GM23338 (cell line): Measurements from ENCODE around the gene ZNF664. TPM values are rescaled to one million over a fixed set of nuclear protein-coding genes. Genes with fewer than 3 reads are reported as not detected.

ENCODE experiments used
- ATAC-seq: fragments of 200-7000 bp; cut with Tn5 transposase; 3 replicates; pipeline ENCODE4 v1.9.1; 2020
- DNase-seq: peaks from one replicate; pipeline ENCODE4 v3.0.0-alpha.2; 2015; ENCODE audit warnings: low spot score
- H2AFZ ChIP-seq: fragments of 200-600 bp; sonication (generic); 2 replicates; pipeline ENCODE4 v1.8.0; 2016; ENCODE audit warnings: antibody characterized with exemption, mild to moderate bottlenecking, moderate library complexity
- H3F3A ChIP-seq: fragments of 200-600 bp; sonication (generic); replicated peaks from 2 replicates; pipeline ENCODE4 v1.8.0; 2017; ENCODE audit warnings: antibody characterized with exemption, mixed run types, low read depth
- H3K27ac ChIP-seq: fragments of 200-600 bp; sonication (generic); 2 replicates; pipeline ENCODE4 v1.6.1; 2016; ENCODE audit warnings: low read depth
- H3K27me3 ChIP-seq: fragments of 200-600 bp; sonication (generic); 2 replicates; pipeline ENCODE4 v1.8.0; 2016; ENCODE audit warnings: mild to moderate bottlenecking, mixed run types, moderate library complexity; ENCODE audit not compliant: insufficient read depth
- H3K36me3 ChIP-seq: fragments of 200-600 bp; sonication (generic); 2 replicates; pipeline ENCODE4 v1.8.0; 2016; ENCODE audit warnings: mild to moderate bottlenecking; ENCODE audit not compliant: insufficient read depth
- H3K4me1 ChIP-seq: fragments of 200-600 bp; sonication (generic); 2 replicates; pipeline ENCODE4 v1.8.0; 2016; ENCODE audit warnings: mild to moderate bottlenecking, moderate library complexity; ENCODE audit not compliant: insufficient read depth
- H3K4me2 ChIP-seq: fragments of 200-600 bp; sonication (generic); 2 replicates; pipeline ENCODE4 v1.7.1; 2017; ENCODE audit warnings: mixed run types
- H3K4me3 ChIP-seq: fragments of 200-600 bp; sonication (generic); 2 replicates; pipeline ENCODE4 v1.6.1; 2016; ENCODE audit warnings: mixed run types
- H3K79me2 ChIP-seq: fragments of 200-600 bp; sonication (generic); replicated peaks from 2 replicates; pipeline ENCODE4 v1.8.0; 2017; ENCODE audit warnings: mild to moderate bottlenecking; ENCODE audit not compliant: insufficient read depth
- H3K9me2 ChIP-seq: fragments of 200-600 bp; sonication (generic); 2 replicates; pipeline ENCODE4 v1.8.0; 2017; ENCODE audit not compliant: insufficient read depth
- H4K20me1 ChIP-seq: fragments of 200-600 bp; sonication (generic); replicated peaks from 2 replicates; pipeline ENCODE4 v1.8.0; 2017; ENCODE audit warnings: mild to moderate bottlenecking; ENCODE audit not compliant: insufficient read depth
- H3K27ac Mint-ChIP-seq: 2 replicates; pipeline ENCODE4 v1.8.0; 2020; ENCODE audit warnings: inconsistent platforms, mild to moderate bottlenecking, moderate library complexity, mixed read lengths
- H3K27me3 Mint-ChIP-seq: 3 replicates; pipeline ENCODE4 v1.8.0; 2022; ENCODE audit warnings: low read depth, mild to moderate bottlenecking, moderate library complexity, mixed read lengths, inconsistent platforms; ENCODE audit not compliant: insufficient read depth, poor library complexity
- H3K36me3 Mint-ChIP-seq: 3 replicates; pipeline ENCODE4 v1.8.0; 2021; ENCODE audit warnings: low read depth, mild to moderate bottlenecking, inconsistent platforms, moderate library complexity, mixed read lengths
- H3K4me1 Mint-ChIP-seq: 3 replicates; pipeline ENCODE4 v1.8.0; 2020; ENCODE audit warnings: mild to moderate bottlenecking, inconsistent platforms, mixed read lengths
- H3K4me3 Mint-ChIP-seq: 3 replicates; pipeline ENCODE4 v1.8.0; 2021; ENCODE audit warnings: moderate library complexity, mild to moderate bottlenecking, inconsistent platforms, mixed read lengths
- H3K9me3 Mint-ChIP-seq: 3 replicates; pipeline ENCODE4 v1.8.0; 2020; ENCODE audit warnings: moderate library complexity, mild to moderate bottlenecking, inconsistent platforms, mixed read lengths
- CTCF ChIP-seq, 2 experiments: fragments of 200-600 bp in 1 of 2; sonication (generic) in 1 of 2; conservative IDR thresholded peaks; 2 replicates each; pipeline versions ENCODE4 v1.5.1 to v1.6.1; 2016 to 2017; ENCODE audit warnings: antibody characterized with exemption in 2 of 2, low read depth in 2 of 2, mild to moderate bottlenecking in 2 of 2, moderate library complexity in 1 of 2
- EZH2 ChIP-seq: fragments of 200-600 bp; sonication (generic); IDR thresholded peaks from one replicate; pipeline ENCODE4 v1.8.0; 2017; ENCODE audit warnings: antibody characterized with exemption, mild to moderate bottlenecking, low read depth; ENCODE audit not compliant: unreplicated experiment
- EZH2phosphoT487 ChIP-seq: fragments of 200-600 bp; sonication (generic); IDR thresholded peaks from one replicate; pipeline ENCODE4 v1.8.1; 2018; ENCODE audit warnings: antibody characterized with exemption; ENCODE audit not compliant: unreplicated experiment
- JUNB ChIP-seq: IDR thresholded peaks from one replicate; pipeline ENCODE4 v1.6.1; 2016; ENCODE audit warnings: antibody characterized with exemption; ENCODE audit not compliant: unreplicated experiment
- NANOG ChIP-seq: IDR thresholded peaks from 2 replicates; pipeline ENCODE4 v1.6.1; 2016; ENCODE audit warnings: antibody characterized with exemption, borderline replicate concordance
- POLR2AphosphoS5 ChIP-seq: IDR thresholded peaks from 2 replicates; pipeline ENCODE4 v1.6.1; 2016; ENCODE audit warnings: antibody characterized with exemption, low read depth
- ZNF114 ChIP-seq: fragments of 250-450 bp; sonication (Bioruptor Pico); IDR thresholded peaks from 2 replicates; pipeline ENCODE4 v1.5.0; 2020; ENCODE audit warnings: mild to moderate bottlenecking, moderate library complexity
- ZNF331 ChIP-seq: fragments of 250-450 bp; sonication (Bioruptor Pico); IDR thresholded peaks from 2 replicates; pipeline ENCODE4 v1.5.0; 2020; ENCODE audit warnings: low read depth, mild to moderate bottlenecking, moderate library complexity
- ZNF462 ChIP-seq: fragments of 250-450 bp; sonication (Bioruptor Pico); IDR thresholded peaks from 2 replicates; pipeline ENCODE4 v1.5.0; 2020; ENCODE audit warnings: mild to moderate bottlenecking, moderate library complexity
- polyA plus RNA-seq: library from polyadenylated mRNA; unstranded; fragments of >200 nt; fragmentation: Nextera tagmentation; extraction: Ambion mirVana; gene quantifications from 2 replicates; pipeline ENCODE4 v1.2.1, GENCODE V29; 2016
- total RNA-seq: library from RNA; depleted of rRNA; stranded (reverse); fragments of >200 nt; shearing (Covaris generic); gene quantifications from 2 replicates; pipeline ENCODE4 v1.2.3, GENCODE V29; 2014

ZNF664 gene
- total and polyA plus RNA-seq, 2 experiments from 2014 or later = 8.1 to 35.2 TPM

GRCh38 chr12:123982269-123982668, 9.3 kb downstream of the ZNF664 start (continued):
- TF ChIP-seq EZH2 (no peak), NANOG (no peak), EZH2phosphoT487 (no peak)

- Mint-ChIP-seq H3K4me1 (peaks cover 3% of the 10 kb centered on the region; the same call in 2 of the 3 replicates), H3K27ac (no peak overlapping the region)
Observed at GRCh38 chr12:123983822-123984485, 10.9 kb downstream of the ZNF664 start.

GRCh38 chr12:123984903-123985302, 11.9 kb downstream of the ZNF664 start:
- H4K20me1 ChIP-seq = peaks cover 14% of the 10 kb centered on the region
- DNase-seq = no peak
- TF ChIP-seq ZNF462 (no peak), EZH2 (no peak), ZNF331 (no peak), JUNB (no peak), EZH2phosphoT487 (no peak), NANOG (no peak), POLR2AphosphoS5 (no peak)

More at GRCh38 chr12:123983822-123984485, 10.9 kb downstream of the ZNF664 start:
- peak; percentile 87 for DNase-seq
- Mint-ChIP-seq H3K27me3 (no peaks in the 10 kb centered on the region), H3K9me3 (no peaks in the 10 kb centered on the region), H3K36me3 (peaks cover 7% of the 10 kb centered on the region; the same call in 1 of the 3 replicates), H3K4me3 (no peak overlapping the region)
- Histone ChIP-seq H3K4me1 (no peaks in the 10 kb centered on the region), H3F3A (no peaks in the 10 kb centered on the region), H3K27ac (no peak overlapping the region), H3K36me3 (no peaks in the 10 kb centered on the region), H3K4me3 (no peak overlapping the region), H3K9me2 (no peaks in the 10 kb centered on the region), H3K79me2 (0 out of 2 replicates have a peak, but pooled peaks cover 8% of the 10 kb centered on the region), H4K20me1 (peaks cover 19% of the 10 kb centered on the region), H2AFZ (no peak overlapping the region), H3K27me3 (no peaks in the 10 kb centered on the region), H3K4me2 (no peak overlapping the region)
- ATAC-seq = peak; percentile 94
- TF ChIP-seq ZNF114 (CRISPR knock-in tag) (no peak), CTCF (conservative IDR thresholded peaks at IDR 0.05; ENCODE audit: low read depth in 2 of 2) (peak; percentile 79 to 92)

More at GRCh38 chr12:123984903-123985302, 11.9 kb downstream of the ZNF664 start:
- Histone ChIP-seq H2AFZ (no peak overlapping the region), H3K4me3 (no peak overlapping the region), H3F3A (no peaks in the 10 kb centered on the region), H3K79me2 (0 out of 2 replicates have a peak, but pooled peaks cover 8% of the 10 kb centered on the region), H3K27ac (no peak overlapping the region), H3K4me1 (no peaks in the 10 kb centered on the region), H3K9me2 (no peaks in the 10 kb centered on the region), H3K27me3 (no peaks in the 10 kb centered on the region), H3K4me2 (no peak overlapping the region), H3K36me3 (no peaks in the 10 kb centered on the region)
- no peak for ATAC-seq
- Mint-ChIP-seq H3K4me1 (peaks cover 3% of the 10 kb centered on the region; the same call in 2 of the 3 replicates), H3K27ac (no peak overlapping the region), H3K9me3 (no peaks in the 10 kb centered on the region), H3K27me3 (no peaks in the 10 kb centered on the region), H3K36me3 (peaks cover 11% of the 10 kb centered on the region; the same call in 2 of the 3 replicates), H3K4me3 (no peak overlapping the region)
